MM.1S (cell line): ENCODE data around the gene TSPAN9.

Experiments used
- EZH2 ChIP-seq: fragments of 300-600 bp; sonication (generic); optimal IDR thresholded peaks from 2 replicates; pipeline ENCODE3; 2017; ENCODE audit warnings: low read depth, mild to moderate bottlenecking, antibody characterized with exemption, low read length, mixed read lengths
- EZH2phosphoT487 ChIP-seq: fragments of 300-600 bp; sonication (generic); IDR thresholded peaks from 2 replicates; pipeline ENCODE4 v1.6.1; 2018; ENCODE audit warnings: antibody characterized with exemption, low read length
- TF ChIP-seq, protein P1 (sequence below): fragments of 300-600 bp; sonication (generic); IDR thresholded peaks from 2 replicates; pipeline ENCODE4 v1.5.1; 2016; ENCODE audit warnings: antibody characterized with exemption, low read length, mixed read lengths

DNA sequence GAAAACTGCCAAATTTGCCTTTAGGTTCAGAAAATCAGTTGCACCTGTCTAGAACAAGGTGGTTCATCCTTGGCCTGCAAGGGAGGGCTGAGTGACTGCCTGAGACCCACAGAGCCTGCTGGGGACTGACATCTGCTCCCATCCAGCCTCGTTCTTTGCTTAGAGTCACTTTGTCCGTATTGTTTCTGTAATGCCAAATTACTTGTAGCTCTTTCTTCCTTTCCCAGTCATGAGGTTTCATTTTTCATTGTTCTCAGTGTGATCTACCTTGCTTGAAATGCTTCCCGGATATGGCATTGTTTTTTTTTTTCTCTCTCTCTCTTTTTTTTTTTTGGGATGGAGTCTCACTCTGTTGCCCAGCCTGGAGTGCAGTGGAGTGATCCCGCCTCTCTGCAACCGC lies 21.3 kb downstream of the TSPAN9 start:
- TF ChIP-seq EZH2phosphoT487 (no peak), EZH2 (no peak)
- TF ChIP-seq, protein P1, sequence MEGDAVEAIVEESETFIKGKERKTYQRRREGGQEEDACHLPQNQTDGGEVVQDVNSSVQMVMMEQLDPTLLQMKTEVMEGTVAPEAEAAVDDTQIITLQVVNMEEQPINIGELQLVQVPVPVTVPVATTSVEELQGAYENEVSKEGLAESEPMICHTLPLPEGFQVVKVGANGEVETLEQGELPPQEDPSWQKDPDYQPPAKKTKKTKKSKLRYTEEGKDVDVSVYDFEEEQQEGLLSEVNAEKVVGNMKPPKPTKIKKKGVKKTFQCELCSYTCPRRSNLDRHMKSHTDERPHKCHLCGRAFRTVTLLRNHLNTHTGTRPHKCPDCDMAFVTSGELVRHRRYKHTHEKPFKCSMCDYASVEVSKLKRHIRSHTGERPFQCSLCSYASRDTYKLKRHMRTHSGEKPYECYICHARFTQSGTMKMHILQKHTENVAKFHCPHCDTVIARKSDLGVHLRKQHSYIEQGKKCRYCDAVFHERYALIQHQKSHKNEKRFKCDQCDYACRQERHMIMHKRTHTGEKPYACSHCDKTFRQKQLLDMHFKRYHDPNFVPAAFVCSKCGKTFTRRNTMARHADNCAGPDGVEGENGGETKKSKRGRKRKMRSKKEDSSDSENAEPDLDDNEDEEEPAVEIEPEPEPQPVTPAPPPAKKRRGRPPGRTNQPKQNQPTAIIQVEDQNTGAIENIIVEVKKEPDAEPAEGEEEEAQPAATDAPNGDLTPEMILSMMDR: no peak
